Naive thymus-derived CD4-positive, alpha-beta T cell (primary cell): ENCODE data around the gene DUS2. TPM values are rescaled to one million over a fixed set of nuclear protein-coding genes. Genes with fewer than 3 reads are reported as not detected.

Source experiments
- ATAC-seq: fragments of 150-1000 bp; cut with Tn5 transposase; 2 replicates; pipeline ENCODE4 v1.10.0; 2021; ENCODE audit warnings: mild to moderate bottlenecking, moderate library complexity
- CTCF ChIA-PET: fragments of 350-600 bp; sonication (Branson Sonifier 250); formaldehyde crosslinking; loops from one replicate; lab custom pipeline; 2021; ENCODE audit warnings: antibody characterized with exemption; lab: Charles Lee
- POLR2A ChIA-PET: fragments of 350-600 bp; sonication (Branson Sonifier 250); formaldehyde crosslinking; loops from one replicate; lab custom pipeline; 2021; ENCODE audit warnings: antibody characterized with exemption, inconsistent platforms; lab: Charles Lee
- DNase-seq, 9 donors: peaks; one replicate each; pipeline versions ENCODE4 v3.0.0 to v3.0.0-alpha.2; 2020 to 2022; ENCODE audit warnings: mixed read lengths in 1 of 9
- H3K27ac ChIP-seq: one replicate; pipeline ENCODE4 v1.7.0; 2013; ENCODE audit warnings: mild to moderate bottlenecking, low read depth, low read length, moderate library complexity
- H3K27me3 ChIP-seq, 2 donors: one replicate each; pipeline ENCODE4 v1.7.0; 2013; ENCODE audit warnings: low read length in 2 of 2, mild to moderate bottlenecking in 2 of 2, moderate library complexity in 2 of 2; ENCODE audit not compliant: control insufficient read depth in 2 of 2, insufficient read depth in 2 of 2
- H3K36me3 ChIP-seq, 3 experiments: 1 replicate in 2 of 3; 2 replicates in 1 of 3; pipeline ENCODE4 v1.7.0; 2013; ENCODE audit warnings: low read length in 3 of 3, mild to moderate bottlenecking in 3 of 3, moderate library complexity in 1 of 3; ENCODE audit not compliant: insufficient read depth in 3 of 3, control insufficient read depth in 2 of 3
- H3K4me1 ChIP-seq, 2 donors: one replicate each; pipeline ENCODE4 v1.7.0; 2013; ENCODE audit warnings: low read length in 2 of 2, mild to moderate bottlenecking in 2 of 2, moderate library complexity in 1 of 2; ENCODE audit not compliant: control insufficient read depth in 2 of 2, insufficient read depth in 2 of 2
- H3K4me3 ChIP-seq: 2 replicates; pipeline ENCODE4 v1.7.0; 2013; ENCODE audit warnings: mild to moderate bottlenecking, low read length
- H3K9me3 ChIP-seq, 3 experiments: 1 replicate in 2 of 3; 2 replicates in 1 of 3; pipeline ENCODE4 v1.7.0; 2013; ENCODE audit warnings: low read length in 3 of 3; ENCODE audit not compliant: control insufficient read depth in 2 of 3
- H3K27ac Mint-ChIP-seq, 9 donors: one replicate each; pipeline ENCODE4 v1.8.0; 2020 to 2022; ENCODE audit warnings: mixed read lengths in 9 of 9, mild to moderate bottlenecking in 8 of 9, moderate library complexity in 5 of 9, inconsistent platforms in 2 of 9
- H3K27me3 Mint-ChIP-seq, 5 donors: one replicate each; pipeline ENCODE4 v1.8.0; 2021 to 2022; ENCODE audit warnings: mixed read lengths in 5 of 5, mild to moderate bottlenecking in 1 of 5
- H3K36me3 Mint-ChIP-seq, 5 donors: one replicate each; pipeline ENCODE4 v1.8.0; 2020 to 2022; ENCODE audit warnings: mixed read lengths in 5 of 5, mild to moderate bottlenecking in 3 of 5, inconsistent platforms in 1 of 5
- H3K4me1 Mint-ChIP-seq, 7 donors: one replicate each; pipeline ENCODE4 v1.8.0; 2020 to 2022; ENCODE audit warnings: mixed read lengths in 7 of 7, mild to moderate bottlenecking in 3 of 7, inconsistent platforms in 1 of 7
- H3K4me3 Mint-ChIP-seq, 10 donors: one replicate each; pipeline ENCODE4 v1.8.0; 2020 to 2022; ENCODE audit warnings: mild to moderate bottlenecking in 10 of 10, mixed read lengths in 10 of 10, moderate library complexity in 6 of 10, inconsistent platforms in 2 of 10
- H3K9me3 Mint-ChIP-seq, 11 donors: one replicate each; pipeline ENCODE4 v1.8.0; 2020 to 2022; ENCODE audit warnings: mixed read lengths in 11 of 11, mild to moderate bottlenecking in 4 of 11, inconsistent platforms in 1 of 11, moderate library complexity in 1 of 11
- intact Hi-C, 2 donors: fragments of 100-400 bp; cut with micrococcal nuclease; formaldehyde crosslinking; loops; one replicate each; pipeline ENCODE4 v1.15.1; 2023
- polyA plus RNA-seq, 2 donors: library from polyadenylated mRNA; unstranded; fragments of 300-500 nt; fragmentation: Illumina TruSeq; gene quantifications; one replicate each; pipeline ENCODE4 v1.2.3, GENCODE V29; 2021
- total RNA-seq, 6 experiments: library from RNA in 5 of 6; stranded (reverse) in 5 of 6; gene quantifications; 1 replicate in 5 of 6; 2 replicates in 1 of 6; pipeline ENCODE4 v1.2.3 and lab custom pipeline; 2021 to 2026

Gene DUS2
- total and polyA plus RNA-seq, 7 experiments from 2014 or later, result 8.7 to 25.9 (median 15.3) TPM

DNA sequence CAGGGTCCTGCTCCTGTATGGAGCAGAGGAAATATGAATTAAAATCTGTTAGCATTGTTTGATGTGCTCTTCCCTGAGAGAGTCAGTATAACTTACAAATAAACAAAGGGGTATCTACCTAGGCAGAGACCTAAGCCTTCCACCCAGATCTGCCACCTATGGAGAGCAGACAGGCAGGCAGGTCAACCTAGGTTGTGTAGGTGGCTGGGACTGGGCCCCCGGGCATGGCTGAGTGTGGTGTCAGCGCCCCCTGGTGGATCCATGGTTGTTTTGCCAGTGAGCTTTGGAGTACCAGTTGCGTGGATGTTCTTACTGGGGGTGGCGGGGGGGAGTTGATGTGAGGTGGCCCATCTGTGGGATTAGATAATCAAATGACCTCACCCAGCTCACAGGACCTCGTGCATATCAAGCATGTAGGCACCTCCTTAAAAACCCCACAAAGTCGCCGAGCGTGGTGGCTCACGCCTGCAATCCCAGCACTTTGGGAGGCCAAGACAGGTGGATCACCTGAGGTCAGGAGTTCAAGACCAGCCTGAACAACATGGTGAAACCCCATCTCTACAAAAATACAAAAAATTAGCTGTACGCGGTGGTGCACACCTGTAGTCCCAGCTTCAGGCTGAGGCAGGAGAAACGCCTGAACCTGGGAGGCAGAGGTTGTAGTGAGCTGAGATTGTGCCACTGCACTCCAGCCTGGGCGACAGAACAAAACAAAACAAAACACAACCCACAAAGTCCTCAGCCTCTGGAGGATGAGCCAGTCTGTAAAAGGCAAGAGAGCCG is 17.6 kb downstream of the DUS2 start:
- H3K27ac Mint-ChIP-seq, result peak overlapping the region; percentile 28 to 87 (median 61)
- H3K4me1 ChIP-seq, result peaks cover 4 to 5% of the 10 kb centered on the region in 2 donors

DNA sequence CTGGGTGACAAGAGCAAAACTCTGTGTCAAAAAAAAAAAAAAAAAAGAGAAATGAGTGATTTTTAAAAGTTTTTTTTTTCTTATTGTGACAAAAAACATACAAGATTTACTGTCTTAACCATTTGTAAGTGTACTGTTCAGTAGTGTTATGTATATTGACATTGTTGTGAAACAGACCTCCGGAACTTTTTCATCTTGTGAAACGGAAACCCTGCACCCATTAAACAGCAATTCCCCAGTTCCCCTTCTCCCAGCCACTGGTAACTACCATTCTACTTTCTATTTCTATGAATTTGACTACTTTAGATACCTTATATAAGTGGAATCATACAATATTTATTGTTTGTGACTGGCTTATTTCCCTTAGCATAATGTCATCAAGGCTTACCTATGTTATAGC is 18.7 kb downstream of the DUS2 start:
- Mint-ChIP-seq H3K9me3 (no peaks in the 10 kb centered on the region), H3K27ac (no peak overlapping the region), H3K27me3 (no peaks in the 10 kb centered on the region), H3K4me1 (peaks cover 11 to 27% (median 22%) of the 10 kb centered on the region in 7 donors), H3K36me3 (peaks cover 0 to 15% (median 13%) of the 10 kb centered on the region in 5 donors), H3K4me3 (no peak overlapping the region)
- Histone ChIP-seq H3K9me3 (no peaks in the 10 kb centered on the region), H3K4me3 (no peak overlapping the region), H3K27me3 (no peaks in the 10 kb centered on the region), H3K27ac (no peak overlapping the region), H3K36me3 (peaks cover 0 to 4% (median 0%) of the 10 kb centered on the region in 3 experiments), H3K4me1 (peaks cover 2 to 4% of the 10 kb centered on the region in 2 donors)
- intact Hi-C loops, result loop anchor here (2.0 to 10.0 kb wide), 2 partner anchors 23 to 377 kb away; partner anchors contain the start of genes ACD (in 1 of the 2), C16orf86 (in 1 of the 2), ENKD1 (in 1 of the 2) and PARD6A (in 1 of the 2)
- ChIA-PET CTCF (interaction anchor here (0.8 to 2.7 kb wide), 10 partner anchors 17 to 521 kb away, joined by 3 to 24 read pairs (median 6); no protein-coding TSS in a partner anchor), POLR2A (interaction anchor here (0.8 to 1.3 kb wide), 3 partner anchors 43 to 158 kb away, joined by 4 to 5 read pairs (median 4); partner anchors contain the start of gene DPEP2)
- DNase-seq (no peak), ATAC-seq (no peak)

More for the DNA sequence above, 17.6 kb downstream of the DUS2 start:
- no peak overlapping the region for H3K4me3 ChIP-seq
- peaks cover 0 to 4% (median 0%) of the 10 kb centered on the region in 3 experiments for H3K36me3 ChIP-seq
- ATAC-seq, result peak; percentile 100
- no peaks in the 10 kb centered on the region for H3K9me3 Mint-ChIP-seq
- DNase-seq, result peak; percentile 81 to 95 (median 87)
- POLR2A ChIA-PET, result interaction anchor here (0.6 to 2.2 kb wide), 15 partner anchors 10 to 455 kb away, joined by 3 to 16 read pairs (median 4); partner anchors contain the start of genes DPEP2 and PSKH1
- H3K4me1 Mint-ChIP-seq, result peaks cover 5 to 26% (median 18%) of the 10 kb centered on the region in 7 donors
- intact Hi-C loops, result loop anchor here (1.0 to 10.0 kb wide), 10 partner anchors 17 to 519 kb away; partner anchors contain the start of genes PSMB10 (in 2 of the 2), ACD (in 1 of the 2), C16orf86 (in 1 of the 2) and DDX28 (in 1 of the 2)
- no peaks in the 10 kb centered on the region for H3K27me3 ChIP-seq
- no peaks in the 10 kb centered on the region for H3K9me3 ChIP-seq
- no peaks in the 10 kb centered on the region for H3K27me3 Mint-ChIP-seq
- CTCF ChIA-PET, result interaction anchor here (0.6 to 2.9 kb wide), 31 partner anchors 11 to 446 kb away, joined by 3 to 24 read pairs (median 5); partner anchors contain the start of genes DDX28, DPEP2 and DUS2
- H3K27ac ChIP-seq, result peak overlapping the region; percentile 26
- peaks cover 0 to 17% (median 11%) of the 10 kb centered on the region in 5 donors for H3K36me3 Mint-ChIP-seq
- peak overlapping the region in 1 of 10 donors; percentile 9 for H3K4me3 Mint-ChIP-seq

DNA sequence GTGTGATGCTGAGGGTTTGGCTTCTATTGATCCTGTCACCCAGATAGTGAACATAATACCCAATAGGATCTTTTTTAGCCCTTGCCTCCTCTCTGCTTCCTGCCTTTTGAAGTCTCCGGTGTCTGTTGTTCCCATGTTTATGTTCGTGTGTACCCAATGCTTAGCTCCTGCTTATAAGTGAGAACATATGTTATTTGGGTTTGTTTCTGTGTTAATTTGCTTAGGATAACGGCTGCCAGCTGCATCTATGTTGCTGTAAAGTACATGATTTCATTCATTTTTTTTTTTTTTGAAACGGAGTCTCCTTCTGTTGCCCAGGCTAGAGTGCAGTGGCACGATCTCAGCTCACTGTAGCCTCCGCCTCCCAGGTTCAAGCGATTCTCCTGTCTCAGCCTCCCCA is 23.0 kb downstream of the DUS2 start:
- Histone ChIP-seq H3K36me3 (peaks cover 0 to 14% (median 0%) of the 10 kb centered on the region in 3 experiments), H3K9me3 (no peaks in the 10 kb centered on the region), H3K27ac (no peak overlapping the region), H3K4me1 (no peaks in the 10 kb centered on the region), H3K4me3 (no peak overlapping the region), H3K27me3 (no peaks in the 10 kb centered on the region)
- intact Hi-C loops, result loop anchor here in 1 of 2 donors (10.0 kb wide), 1 partner anchor 381 kb away; the partner anchor contains the start of genes ACD, C16orf86, ENKD1 and PARD6A
- peaks cover 6 to 12% (median 9%) of the 10 kb centered on the region in 7 donors for H3K4me1 Mint-ChIP-seq
- no peaks in the 10 kb centered on the region for H3K27me3 Mint-ChIP-seq
- peaks cover 0 to 23% (median 18%) of the 10 kb centered on the region in 5 donors for H3K36me3 Mint-ChIP-seq
- H3K9me3 Mint-ChIP-seq, result no peaks in the 10 kb centered on the region
- DNase-seq, result no peak
- ATAC-seq, result no peak
- ChIA-PET CTCF (interaction anchor here (0.6 kb wide), 1 partner anchor 1311 kb away, joined by 6 read pairs; no protein-coding TSS in a partner anchor), POLR2A (interaction anchor here (0.6 to 0.7 kb wide), 2 partner anchors 18 to 46 kb away, joined by 3 read pairs; no protein-coding TSS in a partner anchor)
- H3K27ac Mint-ChIP-seq, result peak overlapping the region in 3 of 9 donors; percentile 50 to 83 (median 76)
- H3K4me3 Mint-ChIP-seq, result no peak overlapping the region

DNA sequence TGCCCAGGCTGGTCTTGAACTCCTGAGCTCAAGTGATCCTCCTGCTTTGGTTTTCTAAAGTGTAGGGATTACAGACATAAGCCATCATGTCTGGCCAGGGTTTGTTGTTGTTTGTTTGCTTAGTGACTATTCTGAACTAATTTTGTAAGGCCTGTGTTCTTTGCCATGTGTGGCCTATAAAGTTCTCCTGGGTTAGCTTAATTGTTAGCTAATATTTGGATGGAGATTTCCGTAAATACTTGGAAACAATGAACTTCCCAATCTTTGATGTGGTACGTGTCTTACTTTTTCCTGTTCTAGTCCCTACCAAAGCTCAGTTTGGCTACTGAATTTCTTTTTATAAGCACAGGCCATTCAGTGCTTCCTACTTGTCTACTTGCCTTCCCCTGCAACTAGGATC is 24.9 kb downstream of the DUS2 start:
- Mint-ChIP-seq H3K27me3 (no peaks in the 10 kb centered on the region), H3K27ac (no peak overlapping the region), H3K4me1 (peaks cover 4 to 12% (median 7%) of the 10 kb centered on the region in 7 donors), H3K4me3 (no peak overlapping the region), H3K36me3 (peaks cover 0 to 27% (median 18%) of the 10 kb centered on the region in 5 donors), H3K9me3 (no peaks in the 10 kb centered on the region)
- ATAC-seq, result no peak
- H3K4me3 ChIP-seq, result no peak overlapping the region
- CTCF ChIA-PET, result interaction anchor here (0.7 to 1.6 kb wide), 3 partner anchors 23 to 180 kb away, joined by 3 to 4 read pairs (median 3); no protein-coding TSS in a partner anchor
- intact Hi-C loops, result loop anchor here in 1 of 2 donors (10.0 kb wide), 1 partner anchor 383 kb away; the partner anchor contains the start of genes ACD, C16orf86, ENKD1 and PARD6A
- H3K9me3 ChIP-seq, result no peaks in the 10 kb centered on the region
- no peak for DNase-seq
- no peaks in the 10 kb centered on the region for H3K27me3 ChIP-seq
- H3K4me1 ChIP-seq, result no peaks in the 10 kb centered on the region
- H3K27ac ChIP-seq, result no peak overlapping the region
- peaks cover 0 to 10% (median 0%) of the 10 kb centered on the region in 3 experiments for H3K36me3 ChIP-seq
- POLR2A ChIA-PET, result interaction anchor here (1.2 kb wide), 2 partner anchors 8 to 45 kb away, joined by 4 to 6 read pairs; no protein-coding TSS in a partner anchor

DNA sequence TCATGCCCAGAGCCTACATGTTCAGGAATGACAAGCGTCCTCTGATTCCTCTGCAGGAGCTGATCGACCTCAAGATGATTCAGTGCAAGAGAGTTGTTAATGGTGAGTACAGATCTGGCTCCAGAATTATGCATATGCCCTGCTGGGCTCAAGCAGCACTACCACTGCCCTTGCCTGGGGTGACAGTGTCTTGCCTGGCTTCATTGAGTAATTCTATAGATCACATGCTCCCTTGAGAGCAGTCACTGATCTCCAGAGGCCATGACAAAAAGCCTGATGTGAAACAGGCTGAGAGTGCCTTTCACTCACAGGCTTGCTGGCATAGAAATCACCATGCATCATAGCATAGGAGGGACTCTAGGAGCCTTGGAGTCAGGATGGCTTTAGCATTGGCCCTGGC is 26.4 kb downstream of the DUS2 start:
- H3K27ac Mint-ChIP-seq, result no peak overlapping the region
- Histone ChIP-seq H3K27ac (no peak overlapping the region), H3K4me1 (no peaks in the 10 kb centered on the region), H3K4me3 (no peak overlapping the region), H3K9me3 (no peaks in the 10 kb centered on the region), H3K36me3 (peaks cover 0 to 20% (median 0%) of the 10 kb centered on the region in 3 experiments), H3K27me3 (no peaks in the 10 kb centered on the region)
- intact Hi-C loops, result loop anchor here in 1 of 2 donors (10.0 kb wide), 1 partner anchor 385 kb away; the partner anchor contains the start of genes ACD, C16orf86, ENKD1 and PARD6A
- peaks cover 4 to 9% (median 7%) of the 10 kb centered on the region in 7 donors for H3K4me1 Mint-ChIP-seq
- H3K9me3 Mint-ChIP-seq, result no peaks in the 10 kb centered on the region
- H3K27me3 Mint-ChIP-seq, result no peaks in the 10 kb centered on the region
- ATAC-seq (peak; percentile 40), DNase-seq (no peak)
- ChIA-PET CTCF (no interaction called here), POLR2A (no interaction called here)
- no peak overlapping the region for H3K4me3 Mint-ChIP-seq
- H3K36me3 Mint-ChIP-seq, result peaks cover 6 to 39% (median 18%) of the 10 kb centered on the region in 5 donors

DNA sequence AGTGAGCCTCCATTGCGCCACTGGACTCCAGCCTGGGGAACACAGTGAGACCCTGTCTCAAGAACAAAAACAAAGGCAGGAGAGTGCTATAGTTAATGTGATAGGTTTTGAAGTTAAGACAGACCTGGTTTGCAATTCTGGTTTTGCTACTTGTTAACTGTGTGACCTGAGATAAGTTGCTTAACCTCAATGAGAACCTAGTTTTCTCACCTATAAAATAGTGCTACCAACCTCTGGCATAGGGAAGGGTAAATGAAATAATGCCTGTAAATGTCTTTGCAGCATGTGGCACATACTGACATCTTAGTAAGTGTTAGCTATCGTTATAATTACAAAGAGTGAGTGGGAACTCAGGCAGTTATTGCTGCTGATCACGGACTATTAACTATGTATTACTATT is 32.3 kb downstream of the DUS2 start:
- no peaks in the 10 kb centered on the region for H3K9me3 Mint-ChIP-seq
- intact Hi-C loops, result no loop called here
- H3K9me3 ChIP-seq, result no peaks in the 10 kb centered on the region
- no peaks in the 10 kb centered on the region for H3K27me3 Mint-ChIP-seq
- no peak overlapping the region for H3K4me3 ChIP-seq
- H3K27ac Mint-ChIP-seq, result no peak overlapping the region
- H3K36me3 ChIP-seq, result peaks cover 0 to 23% (median 0%) of the 10 kb centered on the region in 3 experiments
- no peak for ATAC-seq
- H3K4me3 Mint-ChIP-seq, result no peak overlapping the region
- no peak for DNase-seq
- H3K27ac ChIP-seq, result no peak overlapping the region
- POLR2A ChIA-PET, result interaction anchor here (1.0 kb wide), 1 partner anchor 10 kb away, joined by 3 read pairs; no protein-coding TSS in a partner anchor
- peaks cover 7 to 28% (median 12%) of the 10 kb centered on the region in 7 donors for H3K4me1 Mint-ChIP-seq
- peaks cover 0 to 15% of the 10 kb centered on the region in 2 donors for H3K4me1 ChIP-seq
- H3K27me3 ChIP-seq, result no peaks in the 10 kb centered on the region
- CTCF ChIA-PET, result no interaction called here
- H3K36me3 Mint-ChIP-seq, result peaks cover 9 to 53% (median 21%) of the 10 kb centered on the region in 5 donors
